Erythroblast (primary cell): ENCODE results near the gene CCDC188.

Experiments used
- GATA1 ChIP-seq: IDR thresholded peaks from 2 replicates; pipeline ENCODE4 v1.6.1; 2011; ENCODE audit warnings: low read depth, mild to moderate bottlenecking, control low read depth, low read length, moderate library complexity
- POLR2A ChIP-seq: IDR thresholded peaks from 2 replicates; pipeline ENCODE4 v1.6.1; 2011; ENCODE audit warnings: mild to moderate bottlenecking, low read length

DNA sequence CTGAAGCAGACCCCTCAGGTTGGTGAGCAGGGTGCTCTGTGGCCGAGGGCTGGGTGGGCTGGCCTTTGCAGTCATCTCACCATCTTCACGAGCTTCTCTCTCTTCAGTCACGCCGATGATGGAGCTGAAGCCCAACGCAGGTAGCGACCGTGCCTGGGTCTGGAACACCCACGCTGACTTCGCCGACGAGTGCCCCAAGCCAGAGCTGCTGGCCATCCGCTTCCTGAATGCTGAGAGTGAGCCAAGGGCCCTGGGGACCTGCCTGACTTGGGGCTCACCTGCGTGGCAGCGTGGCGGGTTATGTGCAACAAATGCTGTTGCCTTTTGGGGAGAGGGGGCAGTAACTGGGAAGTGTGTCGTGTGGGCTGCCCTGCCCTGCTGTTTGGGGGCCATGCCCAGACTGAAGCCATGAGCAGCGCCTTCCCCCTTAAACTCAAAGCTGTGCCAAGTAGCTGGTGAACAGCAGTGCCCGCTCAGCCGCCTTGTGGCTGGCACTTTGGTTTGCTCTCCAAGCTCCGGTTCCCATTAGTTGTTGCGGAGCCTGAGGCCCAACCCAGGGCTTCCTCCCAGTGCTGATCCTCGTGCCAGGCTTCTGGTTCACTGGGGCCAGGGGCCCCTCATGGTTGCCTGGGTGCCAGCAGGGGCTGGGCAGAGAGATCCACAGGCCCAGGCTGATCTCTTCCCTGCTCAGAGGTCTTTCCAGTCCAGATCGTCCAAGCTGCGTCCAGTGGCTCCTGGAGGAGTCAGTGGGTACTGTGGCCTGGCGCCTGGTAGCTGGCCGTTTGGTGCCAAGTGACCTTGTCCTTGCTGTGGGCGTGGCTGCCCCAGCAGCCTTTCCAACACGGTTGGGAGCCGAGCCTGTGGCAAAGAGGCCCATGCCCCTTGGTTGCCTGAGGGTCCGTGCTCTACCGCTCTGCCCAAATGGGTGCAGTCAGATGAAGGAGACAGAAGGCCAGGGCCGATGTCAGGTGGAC is 25.4 kb downstream of the CCDC188 start:
- TF ChIP-seq POLR2A, result no peak
- no peak for TF ChIP-seq GATA1
